ENCODE results near the gene IRX1. TPM values are rescaled to one million over a fixed set of nuclear protein-coding genes. Genes with fewer than 3 reads are reported as not detected.

The IRX1 gene
- total RNA-seq, 1 experiment from 2014 or later = 4.1 TPM

DNA sequence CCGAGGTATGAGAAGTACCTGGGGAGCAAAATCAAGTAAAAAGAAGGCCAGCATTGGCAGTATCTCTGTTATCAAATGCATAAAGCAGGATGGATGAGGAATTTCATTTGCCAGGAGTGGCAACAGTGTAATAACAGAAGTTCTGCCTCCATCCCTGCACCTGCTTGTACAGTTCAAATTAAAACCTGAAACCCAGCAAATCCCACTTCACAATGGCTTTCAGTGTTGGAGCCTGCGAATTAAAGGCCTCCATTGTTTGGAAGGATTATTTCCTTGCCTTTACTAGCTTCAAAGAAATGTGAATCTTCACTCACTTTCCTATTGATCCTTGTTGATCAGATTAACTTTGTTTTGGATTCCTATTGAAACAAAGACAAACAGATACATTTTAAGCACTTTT, 31.5 kb upstream of the IRX1 start:
- no peaks in the 10 kb centered on the region for H3K79me2 ChIP-seq (ENCODE audit: insufficient read depth, low read length)
- no peak overlapping the region for H3K14ac ChIP-seq (ENCODE audit: insufficient read depth, low read length)
- H3K27ac ChIP-seq (ENCODE audit: insufficient read length, low read depth, low read length) = no peak overlapping the region
- Mint-ChIP-seq H3K4me1 (peaks cover 17% of the 10 kb centered on the region in 2 experiments), H3K36me3 (ENCODE audit: insufficient read depth in 1 of 3, low read depth in 3 of 3) (peaks cover 12 to 25% (median 18%) of the 10 kb centered on the region in 3 experiments), H3K9me3 (peaks cover 25 to 26% of the 10 kb centered on the region in 2 experiments), H3K27me3 (ENCODE audit: low read depth) (peaks cover 1% of the 10 kb centered on the region; the same call in 1 of the 2 replicates), H3K4me3 (no peak overlapping the region), H3K27ac (no peak overlapping the region)
- H4K91ac ChIP-seq (ENCODE audit: insufficient read length, low read depth, low read length) = no peak overlapping the region
- no peak overlapping the region for H2AK5ac ChIP-seq (ENCODE audit: insufficient read length, low read length)
- no peak for DNase-seq
- WGBS (ENCODE audit: extremely low coverage, insufficient read length, low lambda C conversion rate) = no CpG with 5 or more reads among the region's 2 CpGs
- no peaks in the 10 kb centered on the region for H3K23me2 ChIP-seq (ENCODE audit: insufficient read length, low read depth, low read length, poor library complexity, severe bottlenecking)
- H2AFZ ChIP-seq (ENCODE audit: low read length) = no peak overlapping the region
- H3K9ac ChIP-seq (ENCODE audit: extremely low read depth, insufficient read length, low read length) = no peak overlapping the region
- no peaks in the 10 kb centered on the region for H3K27me3 ChIP-seq (ENCODE audit: insufficient read depth, low read length)
- no peak overlapping the region for H3K4ac ChIP-seq (ENCODE audit: low read depth, low read length)
- no peak overlapping the region for H2BK15ac ChIP-seq (ENCODE audit: low read depth, low read length)
- H3K79me1 ChIP-seq (ENCODE audit: insufficient read depth, low read depth, low read length, poor library complexity, severe bottlenecking) = no peaks in the 10 kb centered on the region
- no peaks in the 10 kb centered on the region for H3K9me3 ChIP-seq (ENCODE audit: control insufficient read depth, low read depth, low read length)
- TF ChIP-seq, protein P1, sequence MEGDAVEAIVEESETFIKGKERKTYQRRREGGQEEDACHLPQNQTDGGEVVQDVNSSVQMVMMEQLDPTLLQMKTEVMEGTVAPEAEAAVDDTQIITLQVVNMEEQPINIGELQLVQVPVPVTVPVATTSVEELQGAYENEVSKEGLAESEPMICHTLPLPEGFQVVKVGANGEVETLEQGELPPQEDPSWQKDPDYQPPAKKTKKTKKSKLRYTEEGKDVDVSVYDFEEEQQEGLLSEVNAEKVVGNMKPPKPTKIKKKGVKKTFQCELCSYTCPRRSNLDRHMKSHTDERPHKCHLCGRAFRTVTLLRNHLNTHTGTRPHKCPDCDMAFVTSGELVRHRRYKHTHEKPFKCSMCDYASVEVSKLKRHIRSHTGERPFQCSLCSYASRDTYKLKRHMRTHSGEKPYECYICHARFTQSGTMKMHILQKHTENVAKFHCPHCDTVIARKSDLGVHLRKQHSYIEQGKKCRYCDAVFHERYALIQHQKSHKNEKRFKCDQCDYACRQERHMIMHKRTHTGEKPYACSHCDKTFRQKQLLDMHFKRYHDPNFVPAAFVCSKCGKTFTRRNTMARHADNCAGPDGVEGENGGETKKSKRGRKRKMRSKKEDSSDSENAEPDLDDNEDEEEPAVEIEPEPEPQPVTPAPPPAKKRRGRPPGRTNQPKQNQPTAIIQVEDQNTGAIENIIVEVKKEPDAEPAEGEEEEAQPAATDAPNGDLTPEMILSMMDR (conservative IDR thresholded peaks at IDR 0.05) = no peak
- H4K5ac ChIP-seq (ENCODE audit: insufficient read length, low read depth, low read length) = no peak overlapping the region
- no peak overlapping the region for H3K18ac ChIP-seq (ENCODE audit: insufficient read length, low read depth, low read length)
- no peaks in the 10 kb centered on the region for H4K20me1 ChIP-seq (ENCODE audit: control insufficient read depth, insufficient read depth, insufficient read length)
- H2BK20ac ChIP-seq (ENCODE audit: low read depth, low read length, poor library complexity, severe bottlenecking) = no peak overlapping the region
- no peak overlapping the region for H3T11ph ChIP-seq (ENCODE audit: low read length)
- H3K56ac ChIP-seq (ENCODE audit: insufficient read length, low read depth, low read length) = no peak overlapping the region
- H2BK12ac ChIP-seq (ENCODE audit: insufficient read length, low read depth, low read length) = no peak overlapping the region
- no peak overlapping the region for H2BK5ac ChIP-seq (ENCODE audit: insufficient read length, low read length)
- no peak overlapping the region for H3K23ac ChIP-seq (ENCODE audit: insufficient read length, low read depth, low read length)
- H4K8ac ChIP-seq (replicated peaks; ENCODE audit: insufficient read length, low read depth, low read length) = no peak overlapping the region
- H3K4me2 ChIP-seq (ENCODE audit: insufficient read depth, insufficient read length, low read length) = no peak overlapping the region
- no peaks in the 10 kb centered on the region for H3K4me1 ChIP-seq (ENCODE audit: insufficient read depth, low read length)
- no peak overlapping the region for H2BK120ac ChIP-seq (ENCODE audit: low read depth, low read length, poor library complexity, severe bottlenecking)

Data from H9 (cell line).